HTERT RPE-1 (cell line): ENCODE measurements around the gene BORCS8.
"Not testable (repeated sequence)": the region's sequence is repeated elsewhere in the genome, so short reads cannot be mapped to it uniquely, and the experiment has no call there.

ENCODE experiments used
- in situ Hi-C: fragments of 300-500 bp; cut with MboI; formaldehyde crosslinking; loops from 4 replicates; pipeline ENCODE4 v1.14.3; 2020; ENCODE audit warnings: low sequenced_read_pairs

The BORCS8 gene

DNA sequence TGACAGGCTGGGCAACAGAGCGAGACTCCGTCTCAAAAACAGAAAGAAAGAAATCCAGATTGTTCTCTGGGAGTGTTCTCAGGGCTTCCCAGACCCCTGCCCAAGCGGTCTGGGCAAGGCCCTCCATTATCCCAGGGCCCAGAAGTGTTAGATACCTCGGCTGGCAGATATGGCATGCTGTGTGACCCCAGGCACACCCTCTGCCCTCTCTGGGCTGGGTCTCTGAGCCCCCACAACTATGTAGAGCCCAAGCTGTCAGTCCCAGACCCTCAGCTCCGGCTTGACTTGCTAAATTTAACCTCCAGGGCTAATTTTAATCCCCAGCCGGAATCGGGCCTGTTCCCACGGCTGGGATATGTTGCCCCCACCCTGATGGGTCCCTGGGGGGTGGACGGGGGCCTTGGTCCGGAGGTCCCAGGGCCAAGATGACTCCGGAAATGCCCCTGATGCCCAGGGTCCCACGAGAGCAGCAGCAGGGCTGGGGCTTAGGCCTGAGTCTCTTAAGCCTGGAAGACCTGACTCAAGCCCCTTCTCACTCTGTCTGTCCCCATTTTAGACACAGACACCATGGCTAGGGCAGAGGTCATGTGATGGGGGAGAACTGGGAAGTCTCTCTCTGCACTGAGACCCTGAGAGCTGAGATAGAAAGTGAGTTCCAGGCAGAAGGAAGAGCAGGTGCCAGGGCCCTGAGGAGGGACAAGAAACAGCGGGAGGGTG, 39.1 kb downstream of the BORCS8 start:
- in situ Hi-C loops = no loop called here

DNA sequence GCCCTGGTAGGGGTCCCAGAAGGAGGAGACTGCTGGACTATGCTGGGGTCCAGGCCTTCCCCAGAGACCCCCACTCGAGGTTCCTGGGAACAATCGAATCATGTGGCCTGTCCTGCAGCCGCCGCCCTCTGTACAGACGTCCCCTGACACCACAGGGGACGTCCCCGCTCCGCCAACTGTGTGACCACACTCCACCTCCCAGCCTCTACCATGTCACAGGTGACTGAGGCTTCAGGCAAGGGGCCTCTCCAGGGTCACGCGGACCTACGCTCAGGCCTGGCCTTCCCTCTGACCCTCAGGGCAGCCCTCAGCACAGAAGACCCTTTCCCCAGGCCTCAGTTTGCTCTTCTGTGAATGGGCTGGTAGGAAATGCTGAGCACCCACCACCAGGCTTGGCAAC, 40.5 kb downstream of the BORCS8 start:
- in situ Hi-C loops = no loop called here

DNA sequence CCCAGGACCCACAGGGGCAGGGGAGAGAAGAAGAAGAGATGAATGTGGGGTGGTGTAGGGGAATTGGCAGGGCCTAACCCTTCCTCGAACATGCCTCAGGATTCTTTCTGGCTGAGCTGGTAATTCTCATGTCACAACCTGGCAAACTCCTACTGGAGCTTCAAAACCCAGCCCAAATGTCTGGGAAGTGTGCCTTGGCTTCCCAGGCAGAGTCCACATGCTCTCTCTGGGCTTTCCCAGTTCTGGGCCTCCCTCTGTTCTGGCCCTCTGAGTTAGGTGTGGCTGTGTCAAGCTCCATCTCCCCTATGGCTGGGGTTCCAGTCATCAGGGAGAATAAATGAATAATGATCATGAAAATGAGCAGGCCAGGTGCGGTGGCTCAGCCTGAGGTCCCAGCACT, 42.5 kb downstream of the BORCS8 start:
- in situ Hi-C loops = no loop called here

DNA sequence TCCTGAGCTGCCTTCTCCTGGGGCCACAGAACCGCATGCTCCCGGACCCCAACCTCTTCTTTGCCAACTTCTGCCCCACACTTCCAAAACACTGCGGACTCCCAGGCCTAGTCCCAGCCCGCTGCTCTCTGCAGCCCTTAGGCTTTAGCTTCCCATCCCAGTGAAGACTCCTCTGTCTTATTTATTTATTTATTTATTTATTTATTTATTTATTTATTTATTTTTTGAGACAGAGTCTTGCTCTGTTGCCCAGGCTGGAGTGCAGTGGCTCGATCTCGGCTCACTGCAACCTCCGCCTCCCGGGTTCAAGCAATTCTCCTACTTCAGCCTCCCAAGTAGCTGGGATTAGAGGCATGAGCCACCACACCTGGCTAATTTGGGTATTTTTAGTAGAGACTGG, 43.4 kb downstream of the BORCS8 start:
- in situ Hi-C loops = not testable (repeated sequence)

DNA sequence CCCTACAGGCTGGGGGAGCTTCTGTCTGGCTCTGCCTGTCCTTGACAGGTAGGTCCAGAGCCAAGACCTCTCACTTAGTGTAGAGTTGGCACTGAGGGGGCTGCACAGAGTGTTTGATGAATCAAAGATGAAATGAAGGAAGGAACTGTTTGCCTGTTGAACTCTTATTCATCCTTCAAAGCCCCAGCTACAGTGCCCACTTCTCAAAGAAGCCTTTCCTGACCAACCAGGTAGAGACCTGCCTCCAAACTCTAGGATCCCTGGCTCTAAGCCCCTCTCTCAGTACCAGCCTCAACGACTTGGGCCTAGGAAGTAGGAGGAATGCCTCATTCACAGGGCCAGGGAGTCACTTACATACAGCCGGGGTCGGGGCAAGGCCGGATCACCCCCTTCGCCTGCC, 44.6 kb downstream of the BORCS8 start:
- in situ Hi-C loops = no loop called here

DNA sequence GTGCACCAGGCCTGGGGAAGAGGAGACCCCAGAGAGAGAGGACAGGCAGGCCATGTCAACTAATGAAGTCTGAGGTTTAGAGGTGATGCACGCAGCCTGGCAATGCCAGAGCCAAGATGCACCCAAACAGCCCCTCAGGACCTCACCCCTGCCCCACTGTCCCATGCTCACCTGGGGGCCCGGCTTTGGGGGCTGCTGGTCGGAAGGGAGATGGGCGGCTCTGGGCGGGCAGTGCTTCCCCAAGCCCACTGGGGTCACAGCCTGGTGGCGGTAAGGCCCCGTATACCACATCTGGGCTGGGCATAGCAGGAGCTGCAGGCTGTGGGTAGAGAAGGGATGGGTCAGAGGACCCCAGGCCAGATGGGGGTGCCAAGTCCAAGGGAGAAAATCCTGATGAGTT, 45.1 kb downstream of the BORCS8 start:
- in situ Hi-C loops = no loop called here

DNA sequence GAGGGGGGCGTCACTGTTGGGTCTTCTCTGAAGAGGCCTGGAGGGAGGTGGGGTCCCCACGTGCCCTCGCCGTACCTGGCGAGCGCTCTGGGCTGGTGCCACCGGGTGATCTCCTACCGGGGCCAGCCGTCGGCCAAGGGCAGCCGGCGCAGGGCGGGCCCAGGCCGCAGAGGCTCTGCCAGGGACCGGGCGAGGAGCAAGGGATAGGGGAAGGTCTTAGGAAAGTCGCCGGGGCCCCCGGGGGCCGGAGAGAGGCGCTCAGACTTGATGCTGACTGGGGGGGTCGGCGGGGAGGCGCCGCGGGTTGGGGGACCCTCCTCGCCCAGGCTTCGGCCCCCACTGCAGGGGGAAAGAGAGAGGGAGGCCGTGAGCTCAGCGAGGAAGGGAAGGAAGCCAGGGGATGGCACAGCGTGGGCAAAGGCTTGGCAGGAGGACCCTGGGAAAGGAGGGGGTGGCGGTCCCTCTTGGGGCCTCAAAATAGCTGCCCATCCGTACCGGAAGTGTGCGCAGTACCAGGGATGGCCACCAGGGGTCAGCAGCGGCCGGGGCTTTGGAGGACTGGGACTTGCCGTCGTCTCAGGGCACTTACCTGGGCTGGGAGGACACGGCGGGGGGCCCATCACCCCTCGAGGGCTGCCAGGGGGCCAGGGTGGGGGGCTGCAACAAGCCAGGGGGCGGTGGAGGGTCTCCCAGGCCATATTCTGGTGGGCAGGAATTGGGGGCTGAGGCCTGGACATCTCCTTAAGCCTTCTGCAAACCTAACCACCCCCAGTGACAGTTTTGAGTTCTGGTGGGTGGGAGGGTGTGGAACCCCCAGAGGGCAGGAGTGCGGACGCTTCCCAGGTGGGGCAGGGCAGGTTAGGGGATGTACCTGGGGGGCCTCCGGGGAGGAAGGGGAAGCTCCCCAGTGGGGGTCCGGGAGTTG, 46.0 kb downstream of the BORCS8 start:
- in situ Hi-C loops = no loop called here

DNA sequence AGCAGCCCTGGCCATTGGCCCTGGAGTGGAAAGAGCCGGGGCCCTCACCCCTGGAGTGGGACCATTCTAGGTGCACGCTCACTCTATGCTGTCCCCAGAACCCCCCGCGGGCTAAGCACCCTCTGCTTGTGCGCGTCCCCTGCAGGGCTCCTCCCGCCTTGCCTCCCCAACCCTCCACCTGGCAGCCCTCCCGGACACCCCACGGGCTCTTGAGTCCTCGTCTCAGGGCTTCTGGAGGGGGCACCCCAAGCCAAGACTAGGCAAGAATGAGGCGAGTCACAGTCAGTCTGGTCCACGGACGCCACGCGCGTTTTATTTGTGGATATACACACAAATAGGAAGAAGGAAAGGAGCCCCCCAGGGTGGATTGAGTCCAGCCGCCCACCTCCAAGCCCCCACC, 46.7 kb downstream of the BORCS8 start:
- in situ Hi-C loops = no loop called here

GRCh38 chr19:19142347-19142746, 49.6 kb downstream of the BORCS8 start:
- in situ Hi-C loops = no loop called here

DNA sequence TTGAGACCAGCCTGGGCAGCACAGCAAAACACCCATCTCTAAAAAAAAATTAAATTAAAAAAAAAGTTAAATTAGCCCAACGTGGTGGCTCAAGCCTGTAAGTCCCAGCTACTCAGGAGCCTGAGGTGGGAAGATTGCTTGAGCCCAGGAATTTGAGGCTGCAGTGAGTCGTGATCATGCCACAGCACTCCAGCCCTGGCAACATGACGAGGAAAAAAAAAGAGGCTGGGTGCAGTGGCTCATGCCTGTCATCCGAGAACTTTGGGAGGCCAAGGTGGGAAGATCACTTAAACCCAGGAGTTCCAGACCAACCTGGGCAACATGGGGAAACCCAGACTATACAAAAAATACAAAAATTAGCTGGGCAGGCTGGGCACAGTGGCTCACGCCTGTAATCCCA, 51.5 kb downstream of the BORCS8 start:
- in situ Hi-C loops = no loop called here

DNA sequence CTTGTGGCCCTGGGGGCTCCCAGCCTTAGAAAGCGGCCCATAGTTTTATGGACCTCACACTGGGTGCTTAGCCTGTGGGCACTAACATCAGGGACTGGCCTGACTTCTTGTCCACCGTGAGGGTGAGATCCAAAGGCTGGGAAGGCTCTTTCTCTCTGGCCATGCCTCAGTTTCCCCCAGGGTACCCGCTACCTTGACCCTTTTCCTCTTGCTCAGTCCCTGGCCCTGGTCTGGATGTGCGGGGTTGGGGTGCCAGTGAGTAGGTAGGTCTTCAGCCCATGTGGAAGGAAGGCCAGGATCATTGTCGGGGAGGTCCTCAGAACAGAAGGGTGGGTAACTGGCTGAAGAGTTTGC, 52.1 kb downstream of the BORCS8 start:
- in situ Hi-C loops = no loop called here

- in situ Hi-C loops = no loop called here
Measured at GRCh38 chr19:19138109-19138981, 53.6 kb downstream of the BORCS8 start, which contains the start of gene TMEM161A. Gene TMEM161A (minus strand): TSS chr19:19138478. CDS start chr19:19138428, 50 bp downstream.

GRCh38 chr19:19137556-19138108, 54.3 kb downstream of the BORCS8 start:
- in situ Hi-C loops = no loop called here

DNA sequence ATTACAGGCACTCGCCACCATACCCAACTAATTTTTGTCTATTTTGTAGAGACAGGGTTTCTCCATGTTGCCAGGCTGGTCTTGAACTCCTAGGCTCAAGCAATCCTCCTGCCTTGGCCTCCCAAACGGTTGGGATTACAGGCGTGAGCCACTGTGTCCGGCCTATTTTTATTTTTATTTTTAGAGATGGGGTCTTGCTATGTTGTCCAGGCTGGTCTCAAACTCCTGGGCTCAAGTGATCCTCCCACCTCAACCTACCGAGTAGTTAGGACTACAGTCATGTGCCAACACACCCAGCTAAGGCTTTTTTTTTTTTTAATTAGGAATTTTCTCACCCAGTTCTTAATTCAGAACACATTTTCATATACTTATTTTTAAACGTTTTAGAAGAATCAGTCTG, 56.2 kb downstream of the BORCS8 start:
- in situ Hi-C loops = not testable (repeated sequence)

GRCh38 chr19:19134687-19135158, 57.2 kb downstream of the BORCS8 start:
- in situ Hi-C loops = no loop called here

DNA sequence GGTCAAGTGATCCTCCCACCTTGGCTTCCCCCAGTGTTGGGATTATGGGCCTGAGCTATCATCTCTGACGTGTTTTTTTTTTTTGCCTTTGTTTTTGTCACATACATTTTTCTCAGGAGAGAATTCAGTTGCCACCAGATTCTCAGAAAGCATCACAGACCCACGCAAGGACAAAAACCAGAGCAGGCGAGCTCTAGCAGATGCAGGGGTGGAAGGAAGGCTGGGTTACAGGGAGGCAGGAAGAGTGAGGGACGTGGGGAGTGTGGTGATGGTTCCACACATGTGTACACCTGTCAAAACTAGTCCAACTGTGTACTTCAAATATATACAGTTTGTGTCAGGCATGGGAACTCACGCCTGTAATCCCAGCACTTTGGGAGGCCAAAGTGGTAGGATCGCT, 58.0 kb downstream of the BORCS8 start:
- in situ Hi-C loops = no loop called here

DNA sequence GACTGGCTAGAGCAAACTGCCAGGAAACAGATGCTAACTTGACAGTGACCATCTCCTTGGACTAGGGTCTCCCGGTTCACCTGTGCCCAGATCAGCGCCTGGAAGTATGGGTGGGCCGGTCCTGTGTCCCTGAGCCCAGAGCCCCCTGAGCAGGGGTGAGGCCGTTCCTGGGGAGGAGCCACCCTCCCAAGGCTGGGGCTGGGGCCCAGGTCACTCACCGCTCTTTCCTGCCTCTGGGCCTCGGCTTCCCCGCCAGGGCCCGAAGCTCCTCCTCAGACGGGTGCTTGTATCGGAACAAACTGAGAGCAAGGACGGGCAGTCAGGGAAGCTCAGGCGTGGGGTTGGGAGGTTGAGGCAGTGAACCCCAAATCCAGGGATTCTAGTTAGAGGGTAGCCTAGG, 59.0 kb downstream of the BORCS8 start:
- in situ Hi-C loops = no loop called here

DNA sequence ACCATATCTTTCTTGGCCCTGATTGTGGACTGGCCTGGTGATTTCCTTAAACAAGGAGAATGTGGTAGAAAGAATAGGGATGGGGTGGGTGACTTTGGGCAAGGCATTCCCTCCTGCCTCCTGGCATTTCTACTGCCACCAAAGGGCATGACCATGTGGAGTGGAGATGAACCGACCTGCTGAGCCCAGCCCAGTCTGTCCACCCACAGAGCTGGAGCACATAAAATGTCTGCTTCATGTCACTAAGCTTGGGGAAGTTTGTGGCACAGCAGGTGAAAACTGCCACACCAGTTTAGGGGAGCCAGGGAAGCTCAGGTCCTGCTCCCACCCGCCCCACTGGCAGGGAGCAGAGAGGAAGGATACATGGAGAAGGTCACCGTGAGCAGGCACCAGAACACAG, 60.0 kb downstream of the BORCS8 start:
- in situ Hi-C loops = no loop called here
